Stimulated activated CD4-positive, alpha-beta T cell treated with anti-CD3 and anti-CD28 coated beads, TNF-alpha, amount 100 ng/mL, for 48 hours (primary cell): ENCODE measurements around the gene TRAF3IP3.

ENCODE experiments used
- DNase-seq, 3 donors: peaks; one replicate each; pipeline ENCODE4 v3.0.0-alpha.2; 2020; ENCODE audit warnings: low read depth in 3 of 3

Gene TRAF3IP3

GRCh38 chr1:209755926-209756614, at the start of gene TRAF3IP3:
TRAF3IP3 (plus strand) TSS chr1:209756053; CDS start chr1:209760040, 3,987 bp downstream.
- peak; percentile 53 to 69 (median 69) for DNase-seq

DNA sequence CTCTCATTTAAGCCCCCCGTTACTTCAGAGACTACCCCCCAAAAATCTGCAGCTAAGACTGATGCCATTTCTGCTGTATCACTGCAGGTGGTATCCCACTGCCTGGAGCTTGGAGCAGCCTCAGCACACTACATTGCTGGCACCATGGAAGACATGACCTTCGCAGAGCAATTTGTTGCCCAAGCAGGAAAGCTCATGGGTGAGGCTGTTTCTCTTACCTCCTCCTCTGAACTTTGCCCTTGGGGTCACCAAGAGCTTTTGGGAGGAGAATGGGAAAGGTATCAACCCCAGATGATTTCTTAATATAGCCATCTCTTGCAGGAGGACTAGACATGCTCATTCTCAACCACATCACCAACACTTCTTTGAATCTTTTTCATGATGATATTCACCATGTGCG, 49.2 kb upstream of the TRAF3IP3 start:
- no peak for DNase-seq

GRCh38 chr1:209707308-209707707, 48.5 kb upstream of the TRAF3IP3 start:
- DNase-seq: no peak

DNA sequence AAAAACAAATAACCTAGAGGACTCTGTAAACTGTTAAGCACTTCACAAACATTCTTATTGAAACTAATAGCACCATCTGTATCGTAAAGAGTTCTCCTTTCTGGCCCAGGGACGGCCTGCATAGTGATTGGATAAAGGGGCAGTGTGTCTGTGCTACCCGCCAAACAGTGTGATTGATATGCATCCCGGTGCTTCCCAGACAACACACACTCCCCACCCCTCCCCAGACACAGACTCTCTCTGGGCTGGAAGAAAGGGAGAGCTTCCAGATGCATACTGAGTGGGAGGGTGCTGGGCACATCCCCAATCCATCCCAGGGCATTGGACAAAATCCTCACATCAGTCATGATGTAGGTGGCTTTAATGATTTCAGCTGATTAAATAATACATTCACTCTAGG, 47.6 kb upstream of the TRAF3IP3 start:
- no peak for DNase-seq

DNA sequence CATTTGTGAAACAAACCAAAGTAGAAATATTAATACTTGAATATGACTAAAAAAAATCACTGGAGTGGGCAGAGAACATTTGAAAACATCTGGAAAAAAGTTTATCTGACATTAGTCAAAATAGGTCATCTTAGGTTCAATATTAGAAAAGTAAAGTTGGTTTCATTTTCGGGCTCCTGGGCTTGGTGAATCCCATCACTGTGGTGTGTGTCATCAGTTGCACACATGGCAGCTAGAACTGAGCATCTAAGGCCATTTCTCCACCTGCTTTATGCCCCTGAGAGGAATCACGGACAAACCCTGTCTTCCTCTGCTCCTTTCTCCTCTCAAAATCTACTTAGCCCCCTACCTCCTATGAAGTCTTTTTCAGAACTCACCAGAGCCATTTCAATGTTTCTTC, 45.8 kb upstream of the TRAF3IP3 start:
- DNase-seq: no peak

DNA sequence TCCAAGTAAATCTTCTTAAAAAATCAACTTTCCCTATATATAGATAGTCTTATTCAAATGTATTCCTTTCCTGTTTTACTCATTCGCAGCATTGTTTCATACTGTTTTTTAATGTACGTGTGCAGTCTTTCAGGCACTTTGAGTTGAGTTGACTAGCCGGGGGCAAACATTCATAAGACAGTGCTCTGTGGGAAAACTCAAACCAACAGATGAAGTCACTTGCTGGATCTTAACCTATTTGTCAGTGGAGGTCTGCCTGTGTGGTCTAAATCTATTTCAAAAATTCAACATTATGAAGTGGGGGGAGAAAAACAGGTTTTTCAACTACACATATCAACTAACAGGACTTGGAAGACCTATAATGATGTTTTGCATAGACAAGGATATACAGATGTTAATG, 45.0 kb upstream of the TRAF3IP3 start:
- DNase-seq: no peak

DNA sequence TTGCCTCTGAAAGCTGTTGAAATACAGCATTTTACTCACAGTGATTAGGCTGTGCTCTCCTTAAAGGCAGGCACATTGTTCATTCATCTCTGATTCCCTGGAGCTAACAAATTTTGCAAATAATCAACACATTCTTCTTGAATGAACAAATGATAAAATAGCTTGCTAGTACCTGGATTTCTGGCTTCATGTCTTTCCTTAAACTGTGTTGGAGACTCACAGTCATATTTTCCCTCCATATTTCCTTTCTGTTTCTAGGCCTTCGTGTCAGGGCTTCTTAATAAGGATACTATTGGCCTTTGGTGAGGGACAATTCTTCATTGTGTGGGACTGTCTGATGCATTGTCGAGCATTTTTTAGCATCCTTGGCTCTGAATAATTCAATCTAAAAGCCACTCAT, 41.5 kb upstream of the TRAF3IP3 start:
- DNase-seq: no peak

DNA sequence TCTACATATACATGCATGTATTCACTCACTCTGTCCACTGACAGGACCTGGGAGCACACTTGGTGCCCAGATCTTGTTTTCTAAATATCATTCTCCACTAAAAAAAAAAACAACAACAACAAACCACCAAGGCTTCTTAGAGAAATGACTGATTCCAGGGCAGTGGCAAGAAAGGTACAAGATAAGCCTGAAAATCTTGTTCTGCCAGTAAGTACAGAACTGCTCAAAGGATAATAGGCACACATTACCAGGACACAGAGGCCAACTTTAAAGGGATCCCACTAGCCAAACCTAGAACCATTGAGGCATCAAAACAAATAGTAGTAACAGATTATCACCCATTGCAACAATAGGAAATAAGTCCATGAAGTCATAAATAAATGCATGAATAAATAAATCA, 40.5 kb upstream of the TRAF3IP3 start:
- DNase-seq: no peak

DNA sequence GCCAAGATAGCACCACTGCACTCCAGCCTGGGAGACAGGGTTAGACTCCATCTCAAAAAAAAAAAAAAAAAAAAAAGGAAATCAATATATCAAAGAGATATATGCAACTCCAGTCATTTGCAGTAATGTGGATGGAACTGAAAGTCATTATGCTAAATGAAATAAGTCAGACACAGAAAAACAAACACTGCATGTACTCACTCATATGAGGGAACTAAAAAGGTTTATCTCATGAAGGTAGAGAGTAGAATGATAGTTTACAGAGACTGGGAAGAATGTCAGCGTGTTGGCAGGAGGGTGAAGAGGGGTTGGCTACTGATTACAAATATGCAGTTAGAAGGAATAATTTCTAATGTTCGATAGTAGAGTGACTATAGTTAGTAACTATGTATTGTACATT, 38.0 kb upstream of the TRAF3IP3 start:
- DNase-seq: no peak

GRCh38 chr1:209720326-209720725, 35.5 kb upstream of the TRAF3IP3 start:
- no peak for DNase-seq

- DNase-seq: no peak
Measured at GRCh38 chr1:209720826-209721225, 35.0 kb upstream of the TRAF3IP3 start.

GRCh38 chr1:209721323-209721722, 34.5 kb upstream of the TRAF3IP3 start:
- no peak for DNase-seq

DNA sequence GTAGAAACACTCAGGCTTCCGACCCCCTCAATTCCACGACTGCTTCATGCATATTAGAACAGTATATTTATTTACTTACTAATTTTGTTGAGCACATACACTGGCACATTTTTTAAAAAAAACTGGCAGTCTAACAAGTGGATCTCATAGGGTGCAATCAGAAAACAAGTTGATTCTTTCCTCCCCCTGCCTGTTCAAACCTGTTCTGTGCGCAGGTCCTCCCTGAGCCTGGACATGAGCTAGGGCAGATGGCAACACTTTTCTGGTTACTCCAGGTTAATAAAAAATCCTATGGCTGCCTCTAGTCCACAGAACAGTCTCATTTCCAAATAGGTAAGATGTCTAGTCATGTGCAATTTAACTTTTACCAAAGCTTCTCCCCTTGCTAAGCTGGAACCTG, 32.6 kb upstream of the TRAF3IP3 start:
- no peak for DNase-seq

- DNase-seq: peak; percentile 34 to 60 (median 38)
Measured at GRCh38 chr1:209723756-209724693, 31.8 kb upstream of the TRAF3IP3 start.

GRCh38 chr1:209727286-209727685, 28.6 kb upstream of the TRAF3IP3 start:
- DNase-seq: no peak

- DNase-seq: no peak
Measured at GRCh38 chr1:209727785-209728184, 28.1 kb upstream of the TRAF3IP3 start.

DNA sequence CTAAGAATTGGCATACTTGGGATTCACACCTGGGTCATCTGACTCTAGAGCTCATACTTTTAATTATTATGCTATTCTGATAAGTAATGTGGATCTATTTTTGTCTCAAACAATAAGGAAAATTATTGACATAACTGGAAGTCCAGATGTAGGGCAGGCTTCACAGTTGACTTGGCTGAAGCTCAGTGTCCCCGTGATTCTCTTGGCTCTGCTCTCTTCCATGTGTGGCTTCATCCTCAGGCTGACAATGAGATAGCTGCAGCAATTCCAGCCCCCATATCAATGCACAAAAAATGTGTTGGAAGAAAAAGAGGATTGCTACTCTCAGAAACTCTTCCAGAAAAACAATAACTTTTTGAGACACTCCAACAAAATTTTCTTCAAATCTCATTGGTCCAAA, 27.4 kb upstream of the TRAF3IP3 start:
- DNase-seq: no peak

DNA sequence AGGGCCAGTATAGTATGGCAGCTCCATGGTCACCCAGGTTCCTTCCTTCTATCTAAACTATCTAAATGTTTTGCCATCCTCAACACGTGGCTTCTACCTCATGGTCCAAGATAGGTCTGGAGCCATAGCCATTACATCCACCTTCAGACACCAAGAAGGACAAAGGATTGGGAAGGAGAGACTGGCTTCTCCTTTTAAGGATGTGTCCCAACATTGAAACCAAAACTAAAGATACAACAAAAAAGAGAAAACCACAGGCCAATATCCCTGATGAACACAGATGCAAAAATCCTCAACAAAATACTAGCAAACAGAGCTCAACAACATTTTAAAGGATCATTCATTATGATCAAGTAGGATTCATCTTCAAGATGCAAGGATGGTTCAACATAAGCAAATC, 26.4 kb upstream of the TRAF3IP3 start:
- DNase-seq: no peak

- no peak for DNase-seq
Measured at GRCh38 chr1:209732725-209733124, 23.1 kb upstream of the TRAF3IP3 start.

GRCh38 chr1:209733409-209734192, 22.3 kb upstream of the TRAF3IP3 start:
- no peak for DNase-seq

DNA sequence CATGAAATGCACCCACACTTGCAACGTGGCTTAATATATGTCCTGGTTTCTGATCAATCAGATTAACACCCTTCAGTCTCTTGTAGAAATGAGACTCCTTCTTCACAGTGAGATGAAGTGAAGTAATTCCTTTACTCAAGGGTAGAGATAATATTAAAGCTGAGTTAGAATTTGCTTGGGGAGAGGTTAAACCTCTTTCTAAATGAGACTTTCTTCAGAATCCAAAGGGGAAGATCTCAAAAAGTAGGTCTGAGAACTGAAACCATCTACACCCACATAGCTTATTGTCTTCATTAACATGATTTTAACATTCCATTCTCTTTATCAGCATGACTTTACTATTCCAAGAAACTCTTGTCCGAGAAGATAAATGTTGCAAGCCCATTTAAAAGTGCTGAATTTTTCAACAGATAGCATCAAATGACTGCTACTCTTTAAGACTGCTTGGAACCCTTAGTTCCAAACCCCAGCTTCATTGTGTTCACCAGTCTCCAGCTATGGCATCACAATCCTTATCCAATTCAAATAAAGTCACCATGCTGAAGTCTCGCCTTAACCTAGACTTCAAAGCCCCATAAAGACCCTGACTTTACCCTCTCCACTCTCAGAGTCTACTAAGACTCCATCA, 19.2 kb upstream of the TRAF3IP3 start:
- DNase-seq: no peak

GRCh38 chr1:209737118-209737505, 18.7 kb upstream of the TRAF3IP3 start:
- DNase-seq: no peak
